ENCODE results near the gene ZNF862.

The ZNF862 gene

GRCh38 chr7:149845257-149845980 is 7.2 kb downstream of the ZNF862 start:
- no peak for DNase-seq (ENCODE audit: low read depth in 1 of 2, low spot score in 1 of 2)

GRCh38 chr7:149846021-149846420 is 7.8 kb downstream of the ZNF862 start:
- DNase-seq (ENCODE audit: low read depth in 1 of 2, low spot score in 1 of 2): no peak

GRCh38 chr7:149846436-149847046 is 8.4 kb downstream of the ZNF862 start:
- no peak for DNase-seq (ENCODE audit: low read depth in 1 of 2, low spot score in 1 of 2)

GRCh38 chr7:149849174-149849573 is 11.0 kb downstream of the ZNF862 start:
- DNase-seq (ENCODE audit: low read depth in 1 of 2, low spot score in 1 of 2): no peak

- no peak for DNase-seq (ENCODE audit: low read depth in 1 of 2, low spot score in 1 of 2)
Observed at GRCh38 chr7:149850007-149850594, 11.9 kb downstream of the ZNF862 start.

- DNase-seq (ENCODE audit: low read depth in 1 of 2, low spot score in 1 of 2): no peak
Observed at GRCh38 chr7:149850716-149851115, 12.5 kb downstream of the ZNF862 start.

- DNase-seq (ENCODE audit: low read depth in 1 of 2, low spot score in 1 of 2): no peak
Observed at GRCh38 chr7:149851449-149851848, 13.3 kb downstream of the ZNF862 start.

- no peak for DNase-seq (ENCODE audit: low read depth in 1 of 2, low spot score in 1 of 2)
Observed at GRCh38 chr7:149853157-149853556, 15.0 kb downstream of the ZNF862 start.

- DNase-seq (ENCODE audit: low read depth in 1 of 2, low spot score in 1 of 2): no peak
Observed at GRCh38 chr7:149854611-149855360, 16.6 kb downstream of the ZNF862 start.

- DNase-seq (ENCODE audit: low read depth in 1 of 2, low spot score in 1 of 2): no peak
Observed at GRCh38 chr7:149855361-149856305, 17.5 kb downstream of the ZNF862 start.

GRCh38 chr7:149856583-149856982 is 18.4 kb downstream of the ZNF862 start:
- no peak for DNase-seq (ENCODE audit: low read depth in 1 of 2, low spot score in 1 of 2)

GRCh38 chr7:149859369-149859768 is 21.2 kb downstream of the ZNF862 start:
- no peak for DNase-seq (ENCODE audit: low read depth in 1 of 2, low spot score in 1 of 2)

- DNase-seq (ENCODE audit: low read depth in 1 of 2, low spot score in 1 of 2): no peak
Observed at GRCh38 chr7:149859876-149860275, 21.7 kb downstream of the ZNF862 start.

- no peak for DNase-seq (ENCODE audit: low read depth in 1 of 2, low spot score in 1 of 2)
Observed at GRCh38 chr7:149860821-149861727, 22.9 kb downstream of the ZNF862 start.

GRCh38 chr7:149861728-149862045 is 23.5 kb downstream of the ZNF862 start:
- no peak for DNase-seq (ENCODE audit: low read depth in 1 of 2, low spot score in 1 of 2)

GRCh38 chr7:149862156-149862555 is 24.0 kb downstream of the ZNF862 start:
- DNase-seq (ENCODE audit: low read depth in 1 of 2, low spot score in 1 of 2): no peak

- no peak for DNase-seq (ENCODE audit: low read depth in 1 of 2, low spot score in 1 of 2)
Observed at GRCh38 chr7:149863500-149863899, 25.3 kb downstream of the ZNF862 start.

GRCh38 chr7:149864023-149864422 is 25.8 kb downstream of the ZNF862 start:
- DNase-seq (ENCODE audit: low read depth in 1 of 2, low spot score in 1 of 2): no peak

GRCh38 chr7:149864751-149865150 is 26.6 kb downstream of the ZNF862 start:
- DNase-seq (ENCODE audit: low read depth in 1 of 2, low spot score in 1 of 2): no peak

- no peak for DNase-seq (ENCODE audit: low read depth in 1 of 2, low spot score in 1 of 2)
Observed at GRCh38 chr7:149865437-149865836, 27.3 kb downstream of the ZNF862 start.
